Measurements from ENCODE around the gene CPNE5. TPM values are rescaled to one million over a fixed set of nuclear protein-coding genes. Genes with fewer than 3 reads are reported as not detected.
"Not testable (repeated sequence)": the region's sequence is repeated elsewhere in the genome, so short reads cannot be mapped to it uniquely, and the experiment has no call there.

The CPNE5 gene
- total and polyA plus RNA-seq, 7 experiments from 2014 or later, result 0.09 to 5.1 (median 1.3) TPM; not detected in 1

GRCh38 chr6:36715469-36715868, 123.8 kb downstream of the CPNE5 start:
- Histone ChIP-seq H3K9me3 (ENCODE audit: control insufficient read depth in 2 of 3, low read length in 3 of 3) (no peaks in the 10 kb centered on the region), H3K4me3 (ENCODE audit: low read length) (no peak overlapping the region), H3K4me1 (ENCODE audit: control insufficient read depth in 2 of 2, insufficient read depth in 2 of 2, low read length in 2 of 2) (no peaks in the 10 kb centered on the region), H3K27ac (ENCODE audit: low read depth, low read length) (no peak overlapping the region), H3K27me3 (ENCODE audit: control insufficient read depth in 2 of 2, insufficient read depth in 2 of 2, low read length in 2 of 2) (no peaks in the 10 kb centered on the region), H3K36me3 (ENCODE audit: control insufficient read depth in 2 of 3, insufficient read depth in 3 of 3, low read length in 3 of 3) (no peaks in the 10 kb centered on the region)
- ChIA-PET POLR2A (no interaction called here), CTCF (no interaction called here)
- Mint-ChIP-seq H3K4me3 (no peak overlapping the region), H3K27ac (no peak overlapping the region), H3K36me3 (no peaks in the 10 kb centered on the region), H3K4me1 (peaks cover 0 to 4% (median 0%) of the 10 kb centered on the region in 7 donors), H3K9me3 (no peaks in the 10 kb centered on the region), H3K27me3 (peaks cover 0 to 19% (median 0%) of the 10 kb centered on the region in 5 donors)
- ATAC-seq (no peak), DNase-seq (no peak)
- intact Hi-C loops (cut with micrococcal nuclease), result no loop called here

DNA sequence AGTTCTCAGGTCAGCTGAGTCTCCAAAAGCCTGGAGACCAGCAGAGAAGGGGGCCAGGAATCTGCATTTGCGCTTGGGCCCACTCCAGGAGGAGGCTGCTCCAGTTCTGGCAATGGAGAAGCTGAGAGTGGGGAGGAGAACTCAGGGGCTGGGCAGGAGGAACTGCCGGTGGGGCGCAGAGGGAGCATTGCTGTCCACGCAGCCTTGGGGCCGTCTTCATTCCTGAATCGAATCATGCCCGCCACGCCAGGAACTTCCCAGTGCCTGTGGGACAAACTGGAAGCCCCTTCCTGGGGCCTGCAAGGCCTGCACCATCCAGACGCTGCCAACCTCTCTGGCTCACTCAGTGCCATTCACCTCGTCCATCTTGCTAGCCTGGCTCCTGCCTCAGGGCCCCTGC, 124.7 kb downstream of the CPNE5 start:
- Histone ChIP-seq H3K27me3 (ENCODE audit: control insufficient read depth in 2 of 2, insufficient read depth in 2 of 2, low read length in 2 of 2) (no peaks in the 10 kb centered on the region), H3K36me3 (ENCODE audit: control insufficient read depth in 2 of 3, insufficient read depth in 3 of 3, low read length in 3 of 3) (no peaks in the 10 kb centered on the region), H3K4me1 (ENCODE audit: control insufficient read depth in 2 of 2, insufficient read depth in 2 of 2, low read length in 2 of 2) (no peaks in the 10 kb centered on the region), H3K4me3 (ENCODE audit: low read length) (no peak overlapping the region), H3K27ac (ENCODE audit: low read depth, low read length) (no peak overlapping the region), H3K9me3 (ENCODE audit: control insufficient read depth in 2 of 3, low read length in 3 of 3) (no peaks in the 10 kb centered on the region)
- Mint-ChIP-seq H3K4me1 (peaks cover 0 to 2% (median 0%) of the 10 kb centered on the region in 7 donors), H3K4me3 (no peak overlapping the region), H3K27ac (no peak overlapping the region), H3K36me3 (no peaks in the 10 kb centered on the region), H3K9me3 (no peaks in the 10 kb centered on the region), H3K27me3 (peaks cover 0 to 23% (median 0%) of the 10 kb centered on the region in 5 donors)
- ChIA-PET CTCF (no interaction called here), POLR2A (no interaction called here)
- intact Hi-C loops (cut with micrococcal nuclease), result no loop called here
- no peak for ATAC-seq
- no peak for DNase-seq

DNA sequence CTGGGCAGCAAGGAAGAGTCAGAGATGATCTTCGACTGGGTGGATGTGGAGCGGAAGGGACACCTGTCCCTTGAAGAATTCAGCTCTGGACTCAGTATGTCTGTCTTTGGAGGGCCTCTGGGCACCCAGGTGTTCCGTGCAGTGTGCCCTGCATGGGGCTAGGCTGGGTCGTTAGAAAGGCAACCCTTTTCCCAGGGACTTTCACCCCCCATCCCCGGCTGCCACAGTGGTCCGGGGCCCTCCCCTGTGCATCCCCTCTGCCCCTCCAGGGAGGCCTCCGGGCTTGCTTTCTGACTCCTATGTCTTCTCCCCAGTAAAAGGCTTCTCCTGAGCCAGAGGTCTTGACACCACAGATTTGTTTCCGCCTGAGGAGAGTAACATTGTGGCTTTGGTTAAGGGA, 125.4 kb downstream of the CPNE5 start:
- Mint-ChIP-seq H3K36me3 (no peaks in the 10 kb centered on the region), H3K9me3 (no peaks in the 10 kb centered on the region), H3K4me1 (no peaks in the 10 kb centered on the region), H3K27ac (no peak overlapping the region), H3K27me3 (peaks cover 0 to 24% (median 0%) of the 10 kb centered on the region in 5 donors), H3K4me3 (no peak overlapping the region)
- intact Hi-C loops (cut with micrococcal nuclease), result no loop called here
- Histone ChIP-seq H3K27me3 (ENCODE audit: control insufficient read depth in 2 of 2, insufficient read depth in 2 of 2, low read length in 2 of 2) (no peaks in the 10 kb centered on the region), H3K4me3 (ENCODE audit: low read length) (no peak overlapping the region), H3K4me1 (ENCODE audit: control insufficient read depth in 2 of 2, insufficient read depth in 2 of 2, low read length in 2 of 2) (no peaks in the 10 kb centered on the region), H3K27ac (ENCODE audit: low read depth, low read length) (no peak overlapping the region), H3K36me3 (ENCODE audit: control insufficient read depth in 2 of 3, insufficient read depth in 3 of 3, low read length in 3 of 3) (no peaks in the 10 kb centered on the region), H3K9me3 (ENCODE audit: control insufficient read depth in 2 of 3, low read length in 3 of 3) (no peaks in the 10 kb centered on the region)
- ChIA-PET CTCF (no interaction called here), POLR2A (no interaction called here)
- ATAC-seq (no peak), DNase-seq (no peak)

GRCh38 chr6:36712816-36713215, 126.4 kb downstream of the CPNE5 start:
- peaks cover 0 to 25% (median 0%) of the 10 kb centered on the region in 5 donors for H3K27me3 Mint-ChIP-seq
- no peak for DNase-seq
- Histone ChIP-seq H3K27me3 (ENCODE audit: control insufficient read depth in 2 of 2, insufficient read depth in 2 of 2, low read length in 2 of 2) (no peaks in the 10 kb centered on the region), H3K4me1 (ENCODE audit: control insufficient read depth in 2 of 2, insufficient read depth in 2 of 2, low read length in 2 of 2) (no peaks in the 10 kb centered on the region), H3K9me3 (ENCODE audit: control insufficient read depth in 2 of 3, low read length in 3 of 3) (no peaks in the 10 kb centered on the region), H3K27ac (ENCODE audit: low read depth, low read length) (no peak overlapping the region), H3K4me3 (ENCODE audit: low read length) (no peak overlapping the region), H3K36me3 (ENCODE audit: control insufficient read depth in 2 of 3, insufficient read depth in 3 of 3, low read length in 3 of 3) (no peaks in the 10 kb centered on the region)
- no peak overlapping the region for H3K27ac Mint-ChIP-seq
- H3K36me3 Mint-ChIP-seq, result no peaks in the 10 kb centered on the region
- H3K4me3 Mint-ChIP-seq, result no peak overlapping the region
- no peak for ATAC-seq
- no peaks in the 10 kb centered on the region for H3K4me1 Mint-ChIP-seq
- POLR2A ChIA-PET, result no interaction called here
- intact Hi-C loops (cut with micrococcal nuclease), result no loop called here
- no peaks in the 10 kb centered on the region for H3K9me3 Mint-ChIP-seq
- CTCF ChIA-PET, result no interaction called here

- no peak overlapping the region for H3K27ac ChIP-seq (ENCODE audit: low read depth, low read length)
- peaks cover 0 to 15% (median 0%) of the 10 kb centered on the region in 5 donors for H3K27me3 Mint-ChIP-seq
- H3K4me3 Mint-ChIP-seq, result no peak overlapping the region
- no peak for ATAC-seq
- intact Hi-C loops (cut with micrococcal nuclease), result no loop called here
- CTCF ChIA-PET, result interaction anchor here (0.9 kb wide), 1 partner anchor 53 kb away, joined by 3 read pairs; no protein-coding TSS in a partner anchor
- H3K9me3 Mint-ChIP-seq, result peaks cover 0 to 1% (median 0%) of the 10 kb centered on the region in 11 donors
- H3K4me3 ChIP-seq (ENCODE audit: low read length), result no peak overlapping the region
- POLR2A ChIA-PET, result no interaction called here
- peaks cover 0 to 7% (median 0%) of the 10 kb centered on the region in 7 donors for H3K4me1 Mint-ChIP-seq
- H3K9me3 ChIP-seq (ENCODE audit: control insufficient read depth in 2 of 3, low read length in 3 of 3), result no peaks in the 10 kb centered on the region
- H3K4me1 ChIP-seq (ENCODE audit: control insufficient read depth in 2 of 2, insufficient read depth in 2 of 2, low read length in 2 of 2), result no peaks in the 10 kb centered on the region
- H3K36me3 ChIP-seq (ENCODE audit: control insufficient read depth in 2 of 3, insufficient read depth in 3 of 3, low read length in 3 of 3), result no peaks in the 10 kb centered on the region
- no peak for DNase-seq
- no peaks in the 10 kb centered on the region for H3K27me3 ChIP-seq (ENCODE audit: control insufficient read depth in 2 of 2, insufficient read depth in 2 of 2, low read length in 2 of 2)
- no peaks in the 10 kb centered on the region for H3K36me3 Mint-ChIP-seq
- H3K27ac Mint-ChIP-seq, result no peak overlapping the region
These were observed 132.9 kb downstream of the CPNE5 start for GRCh38 chr6:36706339-36706738.

- H3K4me3 Mint-ChIP-seq; H3K27ac Mint-ChIP-seq; intact Hi-C loops (cut with micrococcal nuclease); DNase-seq; ATAC-seq; POLR2A ChIA-PET; H3K27me3 ChIP-seq (ENCODE audit: control insufficient read depth in 2 of 2, insufficient read depth in 2 of 2, low read length in 2 of 2); H3K9me3 Mint-ChIP-seq; H3K36me3 ChIP-seq (ENCODE audit: control insufficient read depth in 2 of 3, insufficient read depth in 3 of 3, low read length in 3 of 3); H3K4me3 ChIP-seq (ENCODE audit: low read length); H3K4me1 ChIP-seq (ENCODE audit: control insufficient read depth in 2 of 2, insufficient read depth in 2 of 2, low read length in 2 of 2); CTCF ChIA-PET; H3K36me3 Mint-ChIP-seq; H3K9me3 ChIP-seq (ENCODE audit: control insufficient read depth in 2 of 3, low read length in 3 of 3); H3K27ac ChIP-seq (ENCODE audit: low read depth, low read length): not testable (repeated sequence)
- H3K27me3 Mint-ChIP-seq, result peaks cover 0 to 14% (median 0%) of the 10 kb centered on the region in 5 donors
- H3K4me1 Mint-ChIP-seq, result peaks cover 0 to 11% (median 0%) of the 10 kb centered on the region in 7 donors
These were observed 134.2 kb downstream of the CPNE5 start for GRCh38 chr6:36704961-36705577.

DNA sequence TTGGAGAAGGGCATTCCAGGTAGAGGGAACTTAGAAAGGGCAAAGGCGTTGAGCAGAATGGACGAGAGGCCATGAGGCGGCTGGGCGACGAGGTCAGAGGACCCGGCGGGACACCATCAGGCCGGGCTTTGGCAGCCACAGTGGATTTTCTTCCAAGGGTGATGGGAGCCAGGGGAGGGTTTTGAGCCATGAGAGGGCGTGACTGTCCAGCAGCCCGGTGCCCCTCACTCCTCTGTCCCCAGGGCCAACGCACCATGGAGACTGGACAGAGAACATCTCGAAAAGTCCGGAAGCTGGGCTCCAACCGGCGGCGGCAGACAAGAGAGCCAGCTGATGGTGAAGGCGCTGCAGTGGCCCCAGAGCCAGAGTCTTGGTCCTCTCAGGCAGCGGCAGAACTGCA, 135.3 kb downstream of the CPNE5 start:
- no peak overlapping the region for H3K27ac ChIP-seq (ENCODE audit: low read depth, low read length)
- H3K27me3 Mint-ChIP-seq, result peaks cover 0 to 10% (median 0%) of the 10 kb centered on the region in 5 donors
- no peaks in the 10 kb centered on the region for H3K27me3 ChIP-seq (ENCODE audit: control insufficient read depth in 2 of 2, insufficient read depth in 2 of 2, low read length in 2 of 2)
- no peaks in the 10 kb centered on the region for H3K4me1 ChIP-seq (ENCODE audit: control insufficient read depth in 2 of 2, insufficient read depth in 2 of 2, low read length in 2 of 2)
- no peak for DNase-seq
- H3K9me3 Mint-ChIP-seq, result peaks cover 0 to 1% (median 0%) of the 10 kb centered on the region in 11 donors
- H3K36me3 ChIP-seq (ENCODE audit: control insufficient read depth in 2 of 3, insufficient read depth in 3 of 3, low read length in 3 of 3), result no peaks in the 10 kb centered on the region
- CTCF ChIA-PET, result no interaction called here
- no peak overlapping the region for H3K27ac Mint-ChIP-seq
- no peak overlapping the region for H3K4me3 Mint-ChIP-seq
- POLR2A ChIA-PET, result no interaction called here
- intact Hi-C loops (cut with micrococcal nuclease), result no loop called here
- no peaks in the 10 kb centered on the region for H3K36me3 Mint-ChIP-seq
- H3K9me3 ChIP-seq (ENCODE audit: control insufficient read depth in 2 of 3, low read length in 3 of 3), result no peaks in the 10 kb centered on the region
- no peak overlapping the region for H3K4me3 ChIP-seq (ENCODE audit: low read length)
- ATAC-seq, result no peak
- H3K4me1 Mint-ChIP-seq, result peaks cover 0 to 11% (median 0%) of the 10 kb centered on the region in 7 donors

All from naive thymus-derived CD4-positive, alpha-beta T cell (primary cell).